T-helper 1 cell treated with Interleukin-12 subunit alpha and Interleukin-12 subunit beta and Interleukin-4 antibody, amounts not matched to agents 30 μg/mL and 1 μg/mL, for 36 hours (primary cell): ENCODE data around the gene PLIN5.

Experiments used
- H3K27ac Mint-ChIP-seq: one replicate; pipeline ENCODE4 v1.8.0; 2021; ENCODE audit warnings: mild to moderate bottlenecking, mixed read lengths
- H3K27me3 Mint-ChIP-seq: one replicate; pipeline ENCODE4 v1.8.0; 2021; ENCODE audit warnings: low read depth, mixed read lengths
- H3K36me3 Mint-ChIP-seq: one replicate; pipeline ENCODE4 v1.8.0; 2021; ENCODE audit warnings: low read depth, mixed read lengths
- H3K4me1 Mint-ChIP-seq: one replicate; pipeline ENCODE4 v1.8.0; 2021; ENCODE audit warnings: low read depth, mixed read lengths
- H3K4me3 Mint-ChIP-seq: one replicate; pipeline ENCODE4 v1.8.0; 2021; ENCODE audit warnings: mild to moderate bottlenecking, moderate library complexity, mixed read lengths
- H3K9me3 Mint-ChIP-seq: one replicate; pipeline ENCODE4 v1.8.0; 2021; ENCODE audit warnings: mixed read lengths

PLIN5 gene

DNA sequence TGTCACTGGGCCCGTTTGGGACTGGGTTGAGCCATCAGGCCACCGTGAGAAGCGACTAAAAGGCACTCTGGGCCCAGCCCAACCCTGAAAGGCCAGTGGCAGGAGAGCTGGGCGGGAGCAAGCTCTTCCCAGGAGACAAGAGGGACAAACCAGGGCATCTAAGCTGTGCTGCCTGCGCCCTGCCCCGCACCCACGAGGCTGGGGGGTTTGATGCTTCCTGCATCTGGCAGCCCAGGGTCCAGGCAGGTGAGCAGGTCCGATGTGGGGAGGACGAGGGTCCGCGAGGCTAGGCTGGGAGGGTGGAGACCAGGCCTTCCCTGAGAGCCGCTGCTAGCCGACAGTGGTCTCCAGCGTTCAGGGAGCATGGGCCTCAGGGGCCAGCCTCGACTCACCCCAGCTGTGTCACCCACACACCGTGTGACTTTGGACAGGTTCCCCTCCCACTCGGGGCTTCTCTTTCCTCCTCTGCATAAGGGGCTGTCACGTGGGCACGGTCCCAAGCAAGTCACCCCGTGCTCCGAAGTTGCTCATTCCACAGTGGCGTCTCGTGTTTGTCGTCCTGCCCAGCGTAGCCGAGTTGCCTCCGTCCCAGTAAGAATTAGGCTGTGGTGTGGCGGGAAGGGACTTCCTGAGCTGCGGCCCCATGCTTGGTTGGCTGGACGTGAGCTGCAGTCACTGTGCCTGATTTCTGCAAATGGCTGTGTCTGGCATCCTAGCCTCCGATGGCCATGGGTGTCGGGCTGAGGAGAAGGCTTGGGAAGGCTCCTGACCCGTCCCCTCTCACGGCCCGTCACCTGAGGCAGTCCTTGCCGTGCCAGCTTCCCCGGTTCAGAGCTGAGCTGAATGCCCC is 32.5 kb downstream of the PLIN5 start:
- Mint-ChIP-seq H3K4me3 (no peak overlapping the region), H3K9me3 (no peaks in the 10 kb centered on the region), H3K27me3 (no peaks in the 10 kb centered on the region), H3K27ac (no peak overlapping the region), H3K4me1 (peaks cover 9% of the 10 kb centered on the region), H3K36me3 (peaks cover 9% of the 10 kb centered on the region)

DNA sequence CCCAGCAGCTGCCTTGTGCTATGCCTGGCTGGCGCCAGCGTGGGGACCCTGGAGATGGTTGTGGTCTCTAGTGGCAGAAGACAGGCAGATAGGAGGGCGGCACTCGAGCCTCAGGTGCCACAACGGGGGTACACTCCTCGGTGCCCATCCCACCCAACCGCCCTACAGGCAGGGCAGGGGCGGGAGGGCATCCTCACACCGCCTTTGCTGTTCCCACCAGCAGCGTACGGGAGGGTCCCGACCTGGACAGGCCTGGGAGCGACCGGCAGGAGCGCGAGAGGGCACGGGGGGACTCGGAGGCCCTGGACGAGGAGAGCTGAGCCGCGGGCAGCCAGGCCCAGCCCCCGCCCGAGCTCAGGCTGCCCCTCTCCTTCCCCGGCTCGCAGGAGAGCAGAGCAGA is 33.3 kb downstream of the PLIN5 start:
- H3K9me3 Mint-ChIP-seq, result no peaks in the 10 kb centered on the region
- H3K27ac Mint-ChIP-seq, result no peak overlapping the region
- no peak overlapping the region for H3K4me3 Mint-ChIP-seq
- peaks cover 8% of the 10 kb centered on the region for H3K4me1 Mint-ChIP-seq
- H3K36me3 Mint-ChIP-seq, result peaks cover 9% of the 10 kb centered on the region
- H3K27me3 Mint-ChIP-seq, result no peaks in the 10 kb centered on the region

DNA sequence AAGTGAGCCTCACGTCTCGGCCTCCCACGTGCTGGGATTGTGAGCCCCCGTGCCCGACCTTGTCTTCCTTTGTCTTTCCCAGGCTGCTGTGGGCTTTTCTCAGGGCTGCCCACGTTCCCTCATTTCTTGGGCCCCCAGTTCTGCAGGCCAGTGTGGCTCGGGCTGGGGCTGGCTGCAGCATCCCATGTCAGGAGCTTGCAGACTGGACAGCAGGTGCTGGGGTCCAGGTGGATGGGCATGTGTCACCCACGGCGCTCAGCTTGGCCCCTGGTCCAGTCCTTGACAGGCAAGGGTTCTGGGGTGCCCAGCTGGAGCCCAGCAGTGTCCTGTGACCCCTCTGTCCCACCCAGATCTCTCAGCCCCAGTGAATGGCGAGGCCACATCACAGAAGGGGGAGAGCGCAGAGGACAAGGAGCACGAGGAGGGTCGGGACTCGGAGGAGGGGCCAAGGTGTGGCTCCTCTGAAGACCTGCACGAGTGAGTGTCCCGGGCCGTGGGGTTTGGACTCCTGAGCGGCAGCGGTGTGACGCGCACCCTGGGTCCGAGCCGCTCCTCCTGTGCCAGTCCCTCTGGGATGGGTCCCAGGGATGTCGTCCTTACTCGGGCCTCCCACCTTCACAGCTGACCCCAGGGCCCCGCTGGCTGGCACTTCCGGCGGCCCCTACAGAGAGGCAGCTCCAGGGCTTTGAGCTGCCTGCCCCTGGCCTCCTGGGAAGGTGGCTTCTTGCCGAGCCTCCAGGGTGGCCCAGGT is 34.0 kb downstream of the PLIN5 start:
- Mint-ChIP-seq H3K27ac (no peak overlapping the region), H3K27me3 (no peaks in the 10 kb centered on the region), H3K4me3 (no peak overlapping the region), H3K4me1 (peaks cover 2% of the 10 kb centered on the region), H3K9me3 (no peaks in the 10 kb centered on the region), H3K36me3 (peaks cover 7% of the 10 kb centered on the region)

DNA sequence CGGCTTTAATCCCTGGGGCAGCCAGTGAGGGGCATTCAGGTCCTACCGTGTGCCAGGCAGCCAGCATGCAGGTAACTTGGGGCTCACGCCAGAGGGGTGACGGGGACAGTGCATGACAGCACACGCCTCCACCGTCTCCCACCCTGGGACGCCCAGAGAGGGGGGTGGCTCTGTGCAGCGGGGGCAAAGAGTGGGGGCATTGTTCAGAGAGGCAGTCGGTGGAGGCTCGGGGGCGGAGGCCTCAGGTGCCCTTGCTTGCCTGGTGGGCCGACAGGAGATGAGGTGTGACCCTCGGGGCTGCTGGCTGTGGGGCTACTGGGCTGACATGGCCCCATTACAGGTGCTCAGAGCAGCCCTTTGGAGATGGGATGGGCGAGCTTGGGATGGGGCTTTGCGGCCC is 35.2 kb downstream of the PLIN5 start:
- no peaks in the 10 kb centered on the region for H3K4me1 Mint-ChIP-seq
- no peak overlapping the region for H3K27ac Mint-ChIP-seq
- no peaks in the 10 kb centered on the region for H3K9me3 Mint-ChIP-seq
- no peak overlapping the region for H3K4me3 Mint-ChIP-seq
- no peaks in the 10 kb centered on the region for H3K27me3 Mint-ChIP-seq
- H3K36me3 Mint-ChIP-seq, result peaks cover 2% of the 10 kb centered on the region

DNA sequence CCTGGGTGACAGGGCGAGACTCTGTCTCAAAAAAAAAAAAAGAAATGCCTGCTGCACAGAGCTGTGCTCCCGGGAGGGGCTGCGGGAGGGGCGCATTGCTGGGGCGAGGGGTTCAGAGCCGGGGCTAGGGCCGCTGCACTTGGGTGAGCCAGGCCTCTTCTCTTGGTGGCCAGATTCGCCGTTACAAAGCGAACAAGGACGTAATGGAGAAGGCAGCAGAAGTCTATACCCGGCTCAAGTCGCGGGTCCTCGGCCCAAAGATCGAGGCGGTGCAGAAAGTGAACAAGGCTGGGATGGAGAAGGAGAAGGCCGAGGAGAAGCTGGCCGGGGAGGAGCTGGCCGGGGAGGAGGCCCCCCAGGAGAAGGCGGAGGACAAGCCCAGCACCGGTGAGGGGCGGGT is 35.7 kb downstream of the PLIN5 start:
- Mint-ChIP-seq H3K27me3 (no peaks in the 10 kb centered on the region), H3K36me3 (peaks cover 2% of the 10 kb centered on the region), H3K27ac (no peak overlapping the region), H3K9me3 (no peaks in the 10 kb centered on the region), H3K4me1 (no peaks in the 10 kb centered on the region), H3K4me3 (no peak overlapping the region)

DNA sequence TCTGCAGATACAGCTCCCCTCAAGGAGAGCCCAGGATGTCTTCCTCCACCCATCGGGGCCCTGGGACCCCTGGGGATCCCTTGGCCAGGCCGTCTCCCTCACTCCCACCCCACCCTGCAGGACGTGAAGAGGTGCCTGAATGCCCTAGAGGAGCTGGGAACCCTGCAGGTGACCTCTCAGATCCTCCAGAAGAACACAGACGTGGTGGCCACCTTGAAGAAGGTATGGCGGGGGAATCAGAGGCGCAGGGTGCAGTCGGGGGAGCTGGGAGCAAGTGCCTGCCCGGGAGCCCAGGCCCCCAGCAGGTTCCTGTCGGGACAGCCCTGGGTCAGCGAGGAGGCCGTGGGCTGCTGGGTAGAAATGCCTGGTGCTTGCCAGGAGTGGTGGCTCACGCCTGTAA is 36.3 kb downstream of the PLIN5 start:
- Mint-ChIP-seq H3K27me3 (no peaks in the 10 kb centered on the region), H3K27ac (no peak overlapping the region), H3K4me3 (no peak overlapping the region), H3K4me1 (no peaks in the 10 kb centered on the region), H3K9me3 (no peaks in the 10 kb centered on the region), H3K36me3 (peaks cover 2% of the 10 kb centered on the region)

DNA sequence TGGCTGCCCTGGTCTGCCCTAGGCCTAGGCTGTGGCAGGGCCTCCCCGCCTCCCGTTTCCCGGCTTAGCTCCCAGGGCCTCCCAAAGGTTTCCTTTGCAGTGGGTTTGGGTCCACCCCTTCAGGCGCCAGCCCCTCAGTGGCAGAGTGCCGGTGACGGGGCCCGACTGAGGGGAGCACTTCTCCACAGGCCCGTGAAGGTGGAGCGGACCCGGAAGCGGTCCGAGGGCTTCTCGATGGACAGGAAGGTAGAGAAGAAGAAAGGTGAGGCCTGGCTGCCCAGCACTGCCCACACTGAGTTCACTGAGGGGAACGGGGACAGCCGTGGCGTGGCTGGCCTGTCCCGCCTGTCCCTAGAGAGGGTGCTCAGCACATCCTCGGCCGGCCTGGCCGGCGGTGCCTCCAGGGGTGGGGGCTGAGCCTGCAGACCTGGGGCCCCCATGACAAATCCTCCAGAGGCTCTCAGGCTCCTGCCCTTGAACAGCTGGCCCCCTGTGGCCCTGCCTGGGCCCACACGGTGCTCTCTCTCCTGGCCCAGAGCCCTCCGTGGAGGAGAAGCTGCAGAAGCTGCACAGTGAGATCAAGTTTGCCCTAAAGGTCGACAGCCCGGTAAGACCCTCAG is 37.1 kb downstream of the PLIN5 start:
- Mint-ChIP-seq H3K4me1 (no peaks in the 10 kb centered on the region), H3K9me3 (no peaks in the 10 kb centered on the region), H3K4me3 (no peak overlapping the region), H3K36me3 (peaks cover 2% of the 10 kb centered on the region), H3K27ac (no peak overlapping the region), H3K27me3 (no peaks in the 10 kb centered on the region)

DNA sequence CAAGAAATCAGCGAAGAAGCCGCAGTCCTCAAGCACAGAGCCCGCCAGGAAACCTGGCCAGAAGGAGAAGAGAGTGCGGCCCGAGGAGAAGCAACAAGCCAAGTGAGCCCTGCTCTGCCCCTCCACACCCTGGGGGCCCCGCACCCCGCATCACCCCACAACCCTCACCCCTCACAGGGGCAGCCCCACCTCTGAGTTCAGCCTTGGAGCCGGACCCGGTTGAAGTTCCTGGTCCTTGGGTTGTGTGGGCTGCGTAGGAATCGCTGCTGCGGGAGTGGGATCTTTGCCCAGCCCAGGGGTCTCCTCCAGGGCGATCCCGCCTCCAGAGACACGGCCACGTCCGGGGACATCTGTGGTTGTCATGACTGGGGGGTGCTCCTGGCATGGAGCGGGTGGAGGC is 38.7 kb downstream of the PLIN5 start:
- no peaks in the 10 kb centered on the region for H3K4me1 Mint-ChIP-seq
- H3K27me3 Mint-ChIP-seq, result no peaks in the 10 kb centered on the region
- H3K4me3 Mint-ChIP-seq, result no peak overlapping the region
- H3K36me3 Mint-ChIP-seq, result peaks cover 2% of the 10 kb centered on the region
- H3K9me3 Mint-ChIP-seq, result no peaks in the 10 kb centered on the region
- H3K27ac Mint-ChIP-seq, result no peak overlapping the region

DNA sequence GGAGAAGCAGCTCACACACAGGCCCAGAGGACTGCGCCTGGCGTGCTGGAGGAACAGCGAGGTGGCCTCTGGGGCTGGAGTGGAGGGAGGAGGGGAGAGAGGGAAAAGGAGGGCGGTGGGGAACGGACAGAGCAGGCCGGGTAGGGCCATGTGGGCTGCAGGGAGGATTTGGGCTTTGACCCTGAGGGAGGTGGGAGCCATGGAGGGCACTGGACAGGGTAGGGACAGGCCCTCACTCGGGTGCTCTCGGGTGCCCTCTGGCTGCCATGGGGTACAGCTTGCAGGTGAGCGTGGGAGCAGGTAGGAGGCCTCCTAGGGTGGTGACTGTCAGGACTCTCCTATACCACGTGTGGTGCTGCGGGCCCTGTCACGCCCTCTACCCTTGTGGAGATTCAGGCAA is 39.6 kb downstream of the PLIN5 start:
- Mint-ChIP-seq H3K9me3 (no peaks in the 10 kb centered on the region), H3K4me3 (no peak overlapping the region), H3K27me3 (no peaks in the 10 kb centered on the region), H3K4me1 (no peaks in the 10 kb centered on the region), H3K36me3 (peaks cover 4% of the 10 kb centered on the region), H3K27ac (no peak overlapping the region)

DNA sequence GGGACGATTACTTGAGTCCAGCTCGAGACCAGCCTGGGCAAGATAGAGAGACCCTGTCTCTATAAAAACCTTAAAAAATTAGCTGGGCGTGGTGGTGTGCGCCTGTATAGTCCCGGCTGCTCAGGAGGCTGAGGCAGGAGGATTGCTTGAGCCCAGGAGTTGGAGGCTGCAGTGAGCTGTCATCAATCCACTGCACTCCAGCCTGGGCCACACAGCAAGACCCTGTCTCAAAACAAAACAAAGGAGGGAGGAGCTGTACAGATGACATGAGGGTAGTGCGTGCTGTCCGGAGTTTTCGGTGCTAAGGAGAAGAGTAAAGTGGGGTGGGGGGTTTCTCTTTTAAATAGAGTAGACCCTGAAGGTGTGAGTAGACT is 40.3 kb downstream of the PLIN5 start:
- H3K4me1 Mint-ChIP-seq, result no peaks in the 10 kb centered on the region
- H3K36me3 Mint-ChIP-seq, result peaks cover 9% of the 10 kb centered on the region

DNA sequence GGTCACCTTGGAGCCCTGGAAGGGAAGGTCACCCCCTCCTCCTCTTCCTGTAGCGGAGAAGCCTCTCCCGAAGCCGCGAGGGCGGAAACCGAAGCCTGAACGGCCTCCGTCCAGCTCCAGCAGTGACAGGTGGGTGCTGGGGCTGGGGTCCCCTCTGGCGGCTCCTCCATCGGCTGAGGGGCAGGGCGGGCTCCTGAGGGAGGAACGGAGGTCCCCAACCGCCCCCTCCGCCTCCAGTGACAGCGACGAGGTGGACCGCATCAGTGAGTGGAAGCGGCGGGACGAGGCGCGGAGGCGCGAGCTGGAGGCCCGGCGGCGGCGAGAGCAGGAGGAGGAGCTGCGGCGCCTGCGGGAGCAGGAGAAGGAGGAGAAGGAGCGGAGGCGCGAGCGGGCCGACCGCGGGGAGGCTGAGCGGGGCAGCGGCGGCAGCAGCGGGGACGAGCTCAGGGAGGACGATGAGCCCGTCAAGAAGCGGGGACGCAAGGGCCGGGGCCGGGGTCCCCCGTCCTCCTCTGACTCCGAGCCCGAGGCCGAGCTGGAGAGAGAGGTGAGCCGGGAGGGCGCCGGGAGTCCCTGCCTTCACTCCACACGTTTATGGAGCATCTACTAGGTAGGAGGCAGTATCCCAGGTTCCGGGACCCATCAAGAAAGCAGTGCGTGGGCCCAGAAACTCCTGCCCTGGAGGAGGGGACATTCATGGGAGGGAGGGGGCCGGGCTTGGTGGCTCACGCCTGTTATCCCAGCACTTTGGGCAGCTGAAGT is 40.9 kb downstream of the PLIN5 start:
- Mint-ChIP-seq H3K27me3 (no peaks in the 10 kb centered on the region), H3K27ac (no peak overlapping the region), H3K36me3 (peaks cover 11% of the 10 kb centered on the region), H3K4me1 (no peaks in the 10 kb centered on the region), H3K9me3 (no peaks in the 10 kb centered on the region), H3K4me3 (no peak overlapping the region)

More for the DNA sequence above, 40.3 kb downstream of the PLIN5 start:
- H3K9me3 Mint-ChIP-seq, result no peaks in the 10 kb centered on the region
- H3K4me3 Mint-ChIP-seq, result no peak overlapping the region
- H3K27me3 Mint-ChIP-seq, result no peaks in the 10 kb centered on the region
- H3K27ac Mint-ChIP-seq, result peak overlapping the region; percentile 52

DNA sequence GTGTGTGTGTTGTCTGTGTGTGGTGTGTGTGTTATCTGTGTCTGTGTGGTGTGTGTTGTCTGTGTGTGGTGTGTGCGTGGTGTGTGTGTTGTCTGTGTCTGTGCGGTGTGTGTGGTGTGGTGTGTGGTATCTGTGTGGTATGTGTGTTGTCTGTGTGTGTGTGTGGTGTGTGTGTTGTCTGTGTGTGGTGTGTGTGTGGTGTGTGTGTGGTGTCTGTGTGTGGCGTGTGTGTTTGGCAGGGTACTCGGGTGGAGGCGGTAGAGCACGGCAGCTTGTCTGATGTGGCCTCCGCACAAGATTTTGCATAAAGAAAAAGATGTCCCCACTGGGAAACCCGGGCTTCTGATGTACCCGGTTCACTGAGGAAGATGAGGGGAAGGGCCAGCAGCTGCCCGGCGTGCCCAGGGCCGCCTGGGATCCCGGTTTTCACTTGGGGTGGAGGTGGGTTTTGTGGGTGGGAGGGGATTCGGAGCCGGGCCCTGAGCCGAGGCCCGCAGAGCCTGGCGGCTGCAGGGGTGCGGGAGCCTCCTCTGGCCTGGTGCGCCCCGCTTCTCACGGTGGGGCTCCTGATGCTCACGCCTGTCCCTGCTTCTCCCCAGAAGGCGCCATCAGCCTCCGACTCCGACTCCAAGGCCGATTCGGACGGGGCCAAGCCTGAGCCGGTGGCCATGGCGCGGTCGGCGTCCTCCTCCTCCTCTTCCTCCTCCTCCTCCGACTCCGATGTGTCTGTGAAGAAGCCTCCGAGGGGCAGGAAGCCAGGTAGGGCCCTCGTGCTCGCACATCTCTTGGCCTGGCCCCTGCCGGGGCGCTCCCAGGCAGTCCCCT is 41.7 kb downstream of the PLIN5 start:
- Mint-ChIP-seq H3K27ac (no peak overlapping the region), H3K36me3 (peaks cover 12% of the 10 kb centered on the region), H3K4me3 (no peak overlapping the region), H3K4me1 (no peaks in the 10 kb centered on the region), H3K27me3 (no peaks in the 10 kb centered on the region), H3K9me3 (no peaks in the 10 kb centered on the region)

DNA sequence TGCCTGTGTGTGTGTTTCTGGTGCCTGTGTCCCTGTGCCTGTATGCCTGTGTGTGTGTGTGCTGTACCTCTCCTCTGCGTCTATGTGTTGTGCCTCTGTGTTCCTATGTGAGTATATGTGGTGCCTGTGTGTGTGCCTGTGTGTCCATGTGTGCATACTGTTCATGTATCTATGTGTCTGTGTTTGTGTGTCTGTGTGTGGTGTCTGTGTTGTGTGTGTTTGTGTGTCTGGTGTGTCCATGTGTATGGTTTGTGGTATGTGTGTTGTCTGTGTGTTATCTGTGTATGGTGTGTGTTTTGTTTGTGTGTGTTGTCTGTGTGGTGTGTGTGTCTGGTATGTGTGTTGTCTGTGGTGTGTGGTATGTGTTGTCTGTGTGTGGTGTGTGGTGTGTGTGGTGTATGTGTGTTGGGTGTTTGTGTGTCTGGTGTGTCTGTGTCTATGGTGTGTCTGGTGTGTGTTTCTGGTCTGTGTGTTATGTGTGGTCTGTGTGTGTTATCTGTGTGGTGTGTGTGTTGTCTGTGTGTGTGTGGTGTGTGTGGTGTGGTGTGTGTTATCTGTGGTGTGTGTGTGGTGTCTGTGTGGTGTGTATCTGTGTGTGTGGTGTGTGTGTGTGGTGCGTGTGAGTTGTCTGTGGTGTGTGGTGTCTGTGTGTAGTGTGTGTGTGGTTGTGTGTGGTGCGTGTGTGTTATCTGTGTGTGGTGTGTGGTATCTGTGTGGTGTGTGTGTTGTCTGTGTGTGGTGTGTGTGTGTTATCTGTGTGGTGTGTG is 42.5 kb downstream of the PLIN5 start:
- H3K4me3 Mint-ChIP-seq, result no peak overlapping the region
- H3K4me1 Mint-ChIP-seq, result no peaks in the 10 kb centered on the region
- peaks cover 14% of the 10 kb centered on the region for H3K36me3 Mint-ChIP-seq
- H3K27ac Mint-ChIP-seq, result no peak overlapping the region
- no peaks in the 10 kb centered on the region for H3K9me3 Mint-ChIP-seq
- no peaks in the 10 kb centered on the region for H3K27me3 Mint-ChIP-seq
